ENCODE measurements around the gene HACD1. TPM values are rescaled to one million over a fixed set of nuclear protein-coding genes. Genes with fewer than 3 reads are reported as not detected.

Gene HACD1
- total and polyA plus RNA-seq, 4 experiments from 2014 or later = 1.4 to 3.4 (median 2.4) TPM

Other genes starting within 250 kb of the HACD1 start
- gene ST8SIA6, start 162.8 kb downstream of the HACD1 start, total RNA-seq = under 1 TPM; 0.52 to 0.58 TPM
- gene ST8SIA6, start 162.8 kb downstream of the HACD1 start, polyA plus RNA-seq = under 1 TPM in 1 of 2 donors, not detected in 1; 0.30 TPM
- 10 to 100 TPM; 31.7 to 34.0 TPM for gene STAM, start 26.8 kb upstream of the HACD1 start, total RNA-seq
- gene STAM, start 26.8 kb upstream of the HACD1 start, polyA plus RNA-seq = 10 to 100 TPM; 11.3 to 13.8 TPM
- gene TMEM236, start 134.8 kb upstream of the HACD1 start, total RNA-seq = under 1 TPM; 0.17 TPM
- gene TMEM236, start 134.8 kb upstream of the HACD1 start, polyA plus RNA-seq = under 1 TPM in 1 of 2 donors, not detected in 1; 0.03 TPM
- 1 to 10 TPM; 1.9 to 2.3 TPM for gene MRC1, start 192.0 kb upstream of the HACD1 start, total RNA-seq
- under 1 TPM in 1 of 2 donors, not detected in 1; 0.07 TPM for gene MRC1, start 192.0 kb upstream of the HACD1 start, polyA plus RNA-seq

All from CD4-positive, alpha-beta memory T cell (primary cell).